Keratinocyte (primary cell): ENCODE measurements around the gene HCN2.

Source experiments
- CTCF ChIP-seq, 3 experiments: IDR thresholded peaks in 1 of 3; conservative IDR thresholded peaks in 1 of 3; optimal IDR thresholded peaks in 1 of 3; 2 replicates in 2 of 3; 3 replicates in 1 of 3; pipeline versions ENCODE3 to v1.5.1; 2011; ENCODE audit warnings: low read length in 3 of 3, mild to moderate bottlenecking in 3 of 3, moderate library complexity in 2 of 3, control low read depth in 1 of 3, inconsistent platforms in 1 of 3; ENCODE audit not compliant: insufficient read depth in 2 of 3; ENCODE audit errors: extremely low read depth in 1 of 3
- EZH2 ChIP-seq: IDR thresholded peaks from one replicate; pipeline ENCODE4 v1.6.1; 2012; ENCODE audit warnings: inconsistent platforms, mild to moderate bottlenecking, low read length, moderate library complexity

- TF ChIP-seq CTCF (optimal IDR thresholded peaks at IDR 0.05 in 1 of 3, IDR thresholded peaks at IDR 0.05 in 1 of 3, conservative IDR thresholded peaks at IDR 0.05 in 1 of 3; ENCODE audit: extremely low read depth in 1 of 3, insufficient read depth in 2 of 3, low read length in 3 of 3) (no peak), EZH2 (no peak)
Measured at GRCh38 chr19:651114-651818, 61.6 kb downstream of the HCN2 start.
